NCI-H2081 treated with DMSO at 0.1 percent for 48 hours (cell line): Measurements from ENCODE around the gene CPLX1.

ENCODE experiments used
- DNase-seq: peaks from one replicate; lab custom pipeline; 2025; lab: John Stamatoyannopoulos, UW

Gene CPLX1

DNA sequence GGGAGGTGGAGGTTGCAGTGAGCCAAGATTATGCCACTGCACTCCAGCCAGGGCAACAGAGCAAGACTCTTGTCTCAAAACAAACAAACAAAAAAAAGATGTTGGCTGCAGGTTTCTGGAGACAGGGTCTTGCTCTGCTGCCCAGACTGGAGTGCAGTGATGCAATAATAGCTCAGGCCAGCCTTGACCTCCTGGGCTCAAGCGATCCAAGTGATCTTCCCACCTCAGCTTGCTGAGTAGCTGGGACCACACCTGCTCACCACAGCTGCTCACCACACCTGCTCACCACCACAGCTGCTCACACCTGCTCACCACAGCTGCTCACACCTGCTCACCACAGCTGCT is 29.9 kb upstream of the CPLX1 start:
- no peak for DNase-seq

DNA sequence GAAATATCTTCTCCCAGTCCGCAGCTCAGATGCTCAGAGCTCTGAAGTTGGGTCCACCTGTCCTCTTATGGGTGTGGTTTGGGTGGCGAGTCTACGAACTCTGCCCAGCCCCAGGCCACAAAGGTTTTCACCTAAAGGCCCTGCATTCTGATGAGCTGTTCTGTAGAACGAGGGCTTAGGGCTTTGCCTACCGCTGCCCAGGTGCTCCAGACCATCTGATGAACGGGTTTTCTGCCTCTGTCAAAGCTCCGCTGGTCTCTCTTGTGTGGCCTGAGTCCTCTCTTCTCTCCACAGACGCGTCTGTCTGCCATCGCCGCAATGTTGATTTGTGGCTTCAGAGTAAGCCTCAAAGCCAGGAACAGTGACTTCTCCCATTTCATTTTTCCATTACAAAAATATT is 28.4 kb upstream of the CPLX1 start:
- no peak for DNase-seq

DNA sequence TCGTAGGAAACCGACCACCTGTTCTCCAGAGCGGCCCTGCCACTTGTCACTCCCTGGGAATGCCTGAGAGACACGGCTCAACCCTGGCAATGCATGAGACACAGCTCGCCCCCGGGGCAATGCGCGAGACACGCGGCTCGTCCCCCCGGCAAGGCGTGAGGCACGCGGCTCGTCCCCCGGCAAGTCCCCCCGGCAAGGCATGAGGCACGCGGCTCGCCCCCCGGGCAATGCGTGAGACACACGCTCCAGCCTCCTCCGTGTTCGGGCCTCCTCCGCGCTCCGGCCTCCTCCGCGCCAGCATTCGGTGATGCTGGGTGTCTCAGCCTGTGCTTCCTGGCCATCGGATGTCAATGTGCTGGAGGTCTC is 27.5 kb upstream of the CPLX1 start:
- DNase-seq = no peak

DNA sequence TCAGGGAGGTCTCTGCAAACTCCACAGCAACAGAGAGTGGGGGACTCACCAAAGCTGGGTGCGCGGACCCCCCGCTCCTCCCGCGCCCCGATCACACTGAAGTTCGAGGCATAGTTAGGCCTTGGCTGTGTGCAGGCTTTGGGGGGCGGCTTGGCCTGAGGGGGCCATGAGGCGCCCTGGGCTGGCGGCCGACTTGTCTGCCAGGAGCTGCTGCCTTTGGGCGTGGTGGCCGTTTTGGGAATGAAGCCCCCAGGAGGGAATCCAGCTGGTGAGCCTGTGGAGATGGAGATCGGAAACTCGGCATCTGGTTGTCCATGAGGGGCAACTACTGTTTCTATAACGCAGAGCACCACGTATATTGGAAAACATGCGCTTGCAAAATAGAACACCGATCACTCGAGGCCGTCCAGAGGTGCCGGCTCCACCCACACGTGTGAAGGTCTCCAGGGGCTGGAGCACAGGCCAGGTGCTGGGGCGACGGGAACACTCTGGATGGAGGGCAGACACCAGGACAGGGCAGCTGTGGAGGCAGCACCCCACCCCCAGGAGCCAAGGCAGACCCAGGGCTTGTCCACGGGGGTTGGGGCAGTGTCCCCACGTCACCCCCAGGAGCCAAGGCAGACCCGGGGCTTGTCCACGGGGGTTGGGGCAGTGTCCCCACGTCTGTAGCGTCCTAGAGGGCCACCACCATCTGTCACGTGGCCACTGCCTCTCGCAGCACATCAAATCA is 25.9 kb upstream of the CPLX1 start:
- no peak for DNase-seq

DNA sequence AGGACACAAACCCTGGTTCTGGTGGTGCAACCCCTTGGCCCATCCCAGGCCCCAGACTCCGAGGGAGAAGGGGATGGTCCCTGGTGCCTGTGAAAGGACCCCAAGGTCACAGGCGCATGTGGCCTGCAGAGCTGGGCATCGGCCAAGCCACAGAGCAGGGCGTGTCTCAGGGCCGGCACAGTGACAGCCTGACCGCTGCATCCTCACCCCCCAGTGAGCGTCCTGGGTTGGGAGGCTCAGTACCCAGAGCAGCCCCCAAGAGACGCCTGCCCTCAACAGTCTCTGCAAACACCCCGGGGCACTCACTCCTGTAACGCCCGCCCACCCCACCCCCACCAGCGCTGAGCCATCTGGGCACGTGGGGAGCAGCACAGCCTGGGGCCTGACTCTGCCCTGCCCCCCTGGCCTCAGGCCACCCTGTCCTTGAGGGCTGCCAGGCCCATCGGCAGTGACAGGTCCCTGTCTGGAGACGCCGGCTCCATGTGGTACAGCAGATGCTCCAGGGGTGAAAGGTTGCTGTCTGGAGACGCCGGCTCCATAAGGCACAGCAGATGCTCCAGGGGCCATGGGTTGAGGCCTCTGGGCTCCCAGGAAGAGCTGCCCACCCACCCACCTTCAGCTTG is 24.5 kb upstream of the CPLX1 start:
- no peak for DNase-seq

DNA sequence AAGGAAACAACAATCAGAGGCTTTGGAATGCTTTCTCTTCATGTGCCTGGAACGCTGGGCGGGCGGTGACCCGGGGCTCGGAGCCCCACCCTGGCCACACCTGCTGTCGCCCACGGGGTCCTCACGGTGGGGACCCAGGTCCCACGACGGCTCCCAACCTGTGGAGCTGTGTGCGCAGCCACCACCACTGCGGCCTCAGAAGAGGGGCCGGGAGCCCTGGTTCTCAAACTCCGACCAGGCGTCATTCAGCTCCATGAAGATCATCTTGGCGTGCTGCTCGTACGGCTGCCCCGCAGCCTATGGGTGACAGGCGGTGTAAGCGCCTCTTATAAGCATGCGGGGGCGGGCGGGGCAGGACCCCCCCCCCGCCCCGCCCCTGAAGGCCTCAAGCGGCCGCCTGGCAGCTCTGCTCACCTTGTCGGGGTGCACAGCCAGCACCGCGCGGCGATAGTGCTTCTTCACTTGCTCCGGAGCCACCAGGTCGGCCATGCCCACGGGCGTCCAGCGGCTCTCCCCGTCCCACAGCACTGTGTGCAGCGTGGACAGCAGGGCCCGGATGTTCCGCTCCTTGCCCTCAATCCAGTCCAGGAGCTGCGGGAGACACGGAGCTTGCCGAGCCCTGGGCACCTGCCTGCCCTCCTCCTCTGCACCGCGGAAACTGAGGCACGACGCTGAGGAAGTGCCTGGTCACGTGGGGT is 23.7 kb upstream of the CPLX1 start:
- DNase-seq = no peak

DNA sequence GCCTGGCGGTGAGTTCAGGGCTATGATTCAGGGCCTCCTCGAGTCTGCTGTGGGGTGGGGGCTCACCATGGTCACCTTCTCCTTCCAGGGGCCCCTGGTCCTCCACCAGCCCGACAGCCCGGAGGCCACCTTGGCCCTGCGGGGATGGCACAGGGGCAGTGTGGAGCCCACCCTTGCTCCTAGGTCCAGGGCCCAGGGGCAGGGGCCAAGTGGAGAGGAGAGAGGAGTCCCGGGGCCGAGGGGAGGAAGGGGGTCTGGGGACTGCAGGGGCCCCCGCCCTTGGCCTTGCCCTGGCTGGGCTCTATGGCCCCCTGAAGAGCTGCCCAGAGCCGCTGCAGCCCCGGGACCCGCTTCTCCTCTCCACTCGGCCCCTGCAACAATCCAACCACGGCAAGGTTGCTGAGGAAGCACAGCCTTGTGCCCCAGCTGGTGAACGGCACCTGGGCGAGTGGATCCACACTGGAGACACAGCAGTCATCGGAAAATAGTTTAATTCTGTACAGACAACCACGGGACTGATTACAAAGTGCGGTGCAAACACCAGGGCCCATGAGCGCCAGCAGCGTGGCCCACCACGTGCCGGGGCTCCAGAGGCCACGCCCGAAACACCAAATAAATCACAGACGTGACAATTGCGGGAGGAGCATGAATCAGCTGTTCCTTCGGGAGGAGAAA is 23.0 kb upstream of the CPLX1 start:
- DNase-seq = no peak

DNA sequence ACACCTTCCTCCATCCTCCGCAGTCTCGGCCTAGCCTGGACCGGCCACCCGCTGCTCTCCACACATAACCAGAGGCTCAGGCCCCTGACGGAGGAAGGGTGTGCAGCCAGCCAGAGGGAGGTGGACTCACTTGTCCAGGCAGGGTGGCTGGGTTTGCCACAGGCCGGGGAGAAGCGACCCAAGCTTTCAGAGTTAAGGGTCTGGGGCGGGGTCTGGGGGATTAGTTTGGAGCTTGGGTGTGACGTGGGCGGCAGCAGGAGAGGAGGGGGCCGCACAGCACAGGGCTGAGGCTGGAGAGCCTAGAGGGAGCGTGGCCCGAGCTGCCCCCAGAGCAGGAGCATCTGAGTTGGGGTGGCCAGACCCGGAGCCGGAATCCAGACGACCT is 22.4 kb upstream of the CPLX1 start:
- no peak for DNase-seq

DNA sequence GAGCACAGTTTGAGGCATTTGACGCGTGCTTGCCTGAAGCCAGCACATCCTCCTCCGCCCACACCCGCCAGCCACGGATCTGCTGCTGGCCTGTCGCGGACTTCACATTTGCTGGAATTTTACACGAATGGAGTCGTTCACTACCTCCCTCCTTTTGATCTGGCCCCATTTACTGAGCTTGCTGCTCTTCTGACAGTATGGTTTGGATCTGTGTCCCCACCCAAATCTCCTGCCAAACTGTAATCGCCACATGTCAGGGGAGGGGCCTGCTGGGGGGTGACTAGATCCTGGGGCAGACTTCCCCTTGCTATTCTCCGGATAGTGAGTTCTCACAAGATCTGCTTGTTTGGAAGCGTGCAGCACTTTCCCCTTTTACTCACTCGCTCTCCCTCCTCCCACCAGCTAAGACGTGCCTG is 19.9 kb upstream of the CPLX1 start:
- no peak for DNase-seq

DNA sequence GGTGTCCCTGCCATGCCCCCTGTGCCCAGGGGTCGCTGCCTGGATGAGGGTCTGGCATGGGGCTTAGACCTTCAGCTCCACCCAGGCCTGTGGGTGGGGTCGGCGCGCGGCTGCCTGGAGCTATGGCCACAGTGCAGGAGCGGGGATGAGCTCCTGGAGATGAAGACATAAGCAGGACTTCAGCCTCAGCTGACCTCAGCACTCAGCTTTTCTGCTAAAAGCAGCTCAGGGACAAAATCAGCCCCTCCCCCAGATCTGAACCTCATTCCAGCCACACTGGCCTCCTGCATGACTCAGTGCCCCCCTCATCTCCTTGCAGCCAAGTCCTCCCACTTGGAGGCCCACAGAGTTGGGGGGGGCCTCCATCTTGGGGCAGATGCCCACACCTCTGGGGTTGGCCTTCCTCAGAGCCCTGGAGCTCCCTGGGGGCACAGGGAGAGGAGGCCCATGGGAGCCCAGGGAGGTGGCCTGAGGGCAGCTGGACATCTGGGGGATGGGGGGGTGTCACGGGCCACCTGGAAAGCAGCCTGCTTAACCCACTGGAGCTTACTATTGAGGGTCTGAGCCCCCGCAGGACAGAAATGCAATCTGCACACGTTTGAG is 19.4 kb upstream of the CPLX1 start:
- DNase-seq = no peak

DNA sequence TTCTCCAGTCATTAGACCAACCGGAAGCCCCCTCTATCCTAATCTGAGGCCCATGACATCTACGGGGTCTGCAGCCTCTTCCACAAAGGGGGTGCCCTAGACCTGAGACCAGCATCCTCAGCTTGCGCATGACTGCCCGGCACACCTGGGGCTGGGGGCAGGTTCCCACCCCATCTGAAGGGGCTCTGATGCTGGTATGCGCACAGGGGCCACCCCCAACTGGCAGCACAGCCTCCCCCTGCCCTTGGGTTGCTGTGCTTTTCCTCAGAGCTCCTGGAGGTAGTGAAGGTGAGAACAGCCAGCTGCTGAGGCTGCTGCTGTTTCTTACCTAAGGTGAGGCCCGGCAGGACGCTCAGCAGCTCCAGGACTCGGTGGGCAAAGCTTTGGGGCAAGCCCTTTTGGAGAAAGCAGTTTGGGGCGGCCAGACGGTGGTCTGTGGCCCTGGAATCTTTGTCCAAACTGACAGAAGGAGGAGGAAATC is 18.9 kb upstream of the CPLX1 start:
- DNase-seq = no peak

DNA sequence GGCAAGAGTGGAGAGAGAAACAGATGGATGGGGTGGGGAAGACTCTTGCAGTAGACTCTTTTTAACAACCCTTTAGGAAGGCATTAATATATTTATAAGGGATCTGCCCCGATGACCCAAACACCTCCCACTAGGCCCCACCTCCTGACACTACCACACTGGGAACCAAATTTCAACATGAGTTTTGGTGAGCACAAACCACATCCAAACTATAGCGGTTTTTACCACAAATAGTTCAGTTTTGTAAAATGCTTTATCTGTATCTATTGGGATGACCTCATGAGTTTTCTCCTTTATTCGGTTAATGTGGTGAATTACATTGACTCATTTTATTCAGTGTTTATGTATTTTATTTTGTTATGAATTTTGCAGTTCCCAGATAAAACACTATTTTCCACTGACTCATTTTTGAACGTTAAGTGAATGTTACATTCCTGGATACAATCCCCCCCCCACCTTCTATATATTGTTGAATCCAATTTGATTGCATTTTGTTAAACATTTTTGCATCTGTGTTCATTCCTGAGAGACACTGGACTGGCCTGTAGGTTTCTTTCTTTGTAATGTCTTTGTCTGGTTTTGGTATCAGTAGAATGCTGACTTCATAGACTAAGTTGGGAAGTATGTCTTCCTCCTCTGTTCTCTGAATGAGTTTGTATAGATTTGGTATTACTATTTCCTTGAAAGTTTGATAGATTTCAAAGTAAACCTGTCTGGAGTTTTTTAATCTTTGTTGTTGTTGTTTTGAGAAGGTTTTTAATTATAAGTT is 13.9 kb upstream of the CPLX1 start:
- DNase-seq = no peak

DNA sequence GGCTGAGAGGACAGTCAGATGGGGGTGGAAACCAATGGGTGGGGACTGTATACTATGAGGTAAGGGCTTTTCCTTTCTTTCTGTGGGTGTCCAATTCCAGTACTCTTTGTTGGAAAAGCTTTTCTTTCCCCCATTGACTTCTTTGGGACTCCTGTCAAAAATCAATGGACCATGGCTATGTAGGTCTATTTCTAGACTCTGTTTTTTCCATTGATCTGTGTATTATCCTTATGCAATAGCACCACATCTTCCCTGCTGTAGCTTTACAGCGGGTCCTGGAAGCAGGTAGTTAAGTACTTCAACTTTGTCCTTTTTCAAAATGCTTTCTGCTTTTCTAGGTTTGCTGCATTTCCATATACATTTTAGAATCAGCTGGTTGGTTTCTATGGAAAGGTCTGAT is 11.8 kb upstream of the CPLX1 start:
- no peak for DNase-seq

DNA sequence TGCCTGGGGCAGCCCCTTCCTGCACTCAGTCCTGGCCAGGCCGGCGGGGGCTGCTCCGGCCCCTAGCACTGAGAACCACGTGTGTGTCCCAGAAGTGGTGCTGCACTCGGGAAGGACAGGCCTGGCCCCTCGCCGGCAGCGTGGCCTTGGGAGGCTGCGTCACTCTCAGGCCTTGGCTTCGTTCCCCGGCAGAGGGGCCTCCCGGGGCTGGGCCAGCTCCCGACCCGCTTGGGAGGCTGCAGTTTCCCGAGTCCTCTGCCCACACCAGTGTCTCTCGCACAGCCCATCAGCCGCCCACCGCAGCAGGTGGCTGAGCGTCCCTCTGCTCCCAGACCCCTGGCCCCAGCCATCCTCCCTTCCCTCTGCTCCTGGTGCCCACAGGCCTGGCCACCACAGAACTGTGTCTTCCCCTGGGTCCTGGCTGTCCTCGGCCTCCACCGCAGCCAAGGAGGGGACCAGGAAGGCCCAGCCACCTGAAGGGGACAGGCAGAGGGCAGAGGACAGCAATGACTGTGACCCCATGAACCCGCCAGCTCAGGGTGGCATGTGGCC is 10.9 kb upstream of the CPLX1 start:
- DNase-seq = no peak

DNA sequence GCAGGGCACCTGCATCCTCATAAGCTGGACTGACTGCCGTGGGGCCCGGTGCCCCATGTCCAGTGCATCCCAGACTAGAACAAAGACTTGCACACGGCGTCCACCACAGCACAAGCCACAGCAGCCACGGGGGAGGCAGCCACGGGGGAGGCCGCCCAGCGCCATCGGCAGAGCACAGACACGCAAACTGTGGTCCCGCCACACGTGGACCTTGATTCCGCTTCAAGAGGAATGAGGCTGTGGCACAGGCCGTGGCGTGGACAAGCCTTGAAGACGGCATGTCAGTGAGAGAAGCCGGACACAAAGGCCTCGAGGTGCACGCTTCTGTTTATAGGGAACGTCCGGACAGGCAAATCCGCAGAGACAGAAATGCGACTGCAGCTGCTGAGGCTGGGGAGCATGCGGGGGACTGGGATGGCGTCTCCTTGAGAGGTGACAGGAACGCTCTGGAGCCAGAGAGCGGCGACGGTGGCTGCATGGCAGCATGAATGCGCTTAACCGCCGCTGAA is 10.1 kb upstream of the CPLX1 start:
- no peak for DNase-seq

DNA sequence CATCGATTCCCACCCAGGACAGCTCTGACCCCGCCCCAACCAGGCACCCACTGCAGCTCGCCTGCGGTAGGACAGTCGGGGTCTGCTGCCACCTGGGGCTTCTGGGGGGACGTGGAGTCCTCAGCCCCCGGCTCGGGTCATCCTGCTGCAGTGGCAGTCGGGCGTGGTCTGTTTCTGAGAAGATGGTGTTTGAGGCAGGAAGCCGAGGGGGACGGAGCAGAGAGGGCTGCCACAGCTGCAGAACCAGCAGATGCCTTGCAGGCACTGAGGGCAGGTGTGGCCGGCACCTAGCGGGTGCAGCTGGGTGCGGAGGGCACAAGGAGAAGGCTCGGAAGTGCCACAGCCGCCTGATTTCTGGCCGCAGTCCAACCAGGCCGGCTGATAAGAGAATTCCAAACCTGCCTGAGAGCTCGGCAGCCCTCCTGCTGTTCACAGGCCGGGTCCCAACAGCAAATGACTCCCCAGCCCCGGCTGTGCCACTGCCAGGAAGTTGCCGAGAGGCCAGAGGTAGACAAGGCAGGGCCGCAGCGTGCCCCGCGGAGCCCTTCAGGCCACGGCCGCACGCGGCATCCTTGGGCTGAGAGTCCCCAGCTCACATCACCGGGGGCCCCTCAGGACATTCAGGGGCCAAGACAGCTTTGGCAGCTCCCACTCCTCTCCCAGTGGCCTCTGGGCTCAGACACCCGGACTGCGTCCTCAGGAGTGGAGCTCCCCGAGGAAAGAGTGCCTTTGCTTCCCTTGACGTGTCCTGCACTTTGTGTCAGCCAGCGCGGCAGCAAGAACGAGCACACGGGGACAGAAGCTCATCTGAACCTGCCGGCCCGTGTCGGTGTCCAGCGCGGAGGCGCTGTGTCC is 9.4 kb upstream of the CPLX1 start:
- no peak for DNase-seq

DNA sequence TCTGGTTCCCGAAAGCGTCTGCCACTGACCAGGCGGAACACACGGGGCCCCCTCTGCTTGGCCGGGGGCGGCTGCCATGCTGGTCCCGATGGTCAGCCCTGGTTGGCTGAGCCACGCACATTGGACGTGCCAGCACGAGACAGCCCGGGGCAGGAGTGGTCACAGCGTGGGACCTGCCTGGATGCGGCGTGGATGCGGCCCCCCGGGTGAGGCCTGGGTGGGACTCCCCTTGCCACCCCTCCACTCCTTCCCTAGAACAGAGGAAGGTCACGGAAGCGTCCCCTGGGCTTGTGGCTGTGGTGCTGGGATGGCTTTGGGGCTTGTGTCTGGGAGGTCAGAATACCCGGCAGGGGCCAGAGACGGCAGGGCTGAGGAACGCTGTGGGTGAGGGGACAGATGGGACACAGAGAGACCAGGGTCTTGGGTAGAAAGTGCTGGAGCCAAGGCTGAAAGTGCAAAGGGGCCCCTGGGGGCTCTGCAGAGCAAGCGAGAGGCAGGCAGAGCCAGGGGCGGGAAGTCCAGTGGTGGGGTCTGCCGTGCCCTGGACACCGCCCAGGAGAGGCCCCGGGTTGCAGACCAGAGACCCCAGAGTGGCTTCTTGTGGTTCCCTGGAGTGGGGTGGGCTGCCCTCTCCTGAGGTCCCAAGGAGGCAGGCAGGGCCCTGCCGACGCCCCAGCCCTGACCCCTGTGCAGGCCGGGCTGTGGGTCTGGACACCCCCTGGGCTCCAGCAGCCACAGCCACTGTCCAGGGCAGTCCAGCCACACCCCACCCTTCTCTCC is 8.6 kb upstream of the CPLX1 start:
- DNase-seq = no peak

DNA sequence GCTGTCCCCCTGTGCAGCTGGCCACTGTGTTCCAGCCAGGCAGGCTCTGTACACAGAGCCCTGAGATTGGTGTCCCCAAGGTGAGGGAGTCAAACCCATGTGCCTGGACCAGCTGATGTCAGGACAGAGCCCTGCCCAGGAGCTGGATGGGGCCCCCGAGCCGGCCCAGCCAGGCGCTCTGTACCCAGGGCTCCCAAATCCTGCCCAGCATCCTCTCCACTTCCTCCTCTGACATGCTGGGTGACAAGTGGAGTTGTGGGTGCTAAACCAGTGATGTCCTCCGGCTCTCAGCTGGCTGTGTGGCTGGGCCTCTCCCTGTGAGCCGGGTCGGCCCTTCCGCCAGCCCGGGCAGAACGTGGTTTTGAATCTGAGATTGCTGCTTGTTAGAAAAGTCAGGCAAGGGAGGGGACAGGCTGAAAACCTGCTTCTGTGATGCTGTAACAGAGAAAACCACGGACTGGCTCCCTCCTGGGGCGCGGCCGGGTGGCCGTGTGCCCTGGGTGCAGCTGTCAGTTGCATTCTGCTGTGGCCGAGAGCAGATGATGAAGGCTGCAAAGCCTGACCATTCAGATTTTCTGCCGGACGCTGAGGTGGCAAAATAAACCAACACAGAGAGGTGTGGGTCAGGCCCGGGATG is 7.9 kb upstream of the CPLX1 start:
- no peak for DNase-seq

DNA sequence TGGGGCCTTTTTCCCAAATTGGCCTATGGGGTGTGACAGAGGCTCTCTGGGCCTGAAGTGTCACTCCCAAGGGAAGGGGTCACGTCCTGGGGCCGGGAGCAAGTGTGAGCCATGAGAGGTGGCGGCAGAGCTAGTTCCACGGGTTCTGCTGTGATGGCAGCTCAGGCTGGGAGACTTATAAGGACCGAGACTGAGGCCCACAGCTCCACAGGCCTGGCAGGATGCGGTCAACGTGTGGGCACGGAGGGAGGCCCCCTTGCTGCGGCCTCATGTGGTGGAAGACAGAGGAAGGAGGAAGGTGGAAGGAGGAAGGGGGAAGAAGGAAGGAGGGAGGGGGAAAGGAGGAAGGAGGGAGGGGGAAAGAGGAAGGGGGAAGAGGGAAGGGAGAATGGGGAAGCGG is 7.2 kb upstream of the CPLX1 start:
- DNase-seq = no peak
